SK-N-SH treated with all-trans-retinoic acid at 6 μM for 48 hours (cell line): ENCODE data around the gene OSR1.

Source experiments
- ATAC-seq: fragments of 200-7000 bp; cut with Tn5 transposase; 3 replicates; pipeline ENCODE4 v1.9.1; 2020; ENCODE audit warnings: mild to moderate bottlenecking, moderate library complexity
- ARNTL ChIP-seq: fragments of 450-650 bp; formaldehyde crosslinking; IDR thresholded peaks from 2 replicates; pipeline ENCODE4 v1.5.0; 2020; ENCODE audit warnings: low read depth, mild to moderate bottlenecking, moderate library complexity, borderline replicate concordance
- CSDC2 ChIP-seq: fragments of 250-450 bp; sonication (Bioruptor Pico); IDR thresholded peaks from 2 replicates; pipeline ENCODE4 v1.5.0; 2020; ENCODE audit warnings: mild to moderate bottlenecking, moderate library complexity
- ESRRG ChIP-seq: fragments of 250-450 bp; sonication (Bioruptor Pico); IDR thresholded peaks from 2 replicates; pipeline ENCODE4 v1.6.1; 2021; ENCODE audit warnings: mild to moderate bottlenecking
- ISL1 ChIP-seq: fragments of 250-450 bp; sonication (Bioruptor Pico); IDR thresholded peaks from 2 replicates; pipeline ENCODE4 v2.1.2; 2022; ENCODE audit warnings: mild to moderate bottlenecking, moderate library complexity
- OSR1 ChIP-seq: fragments of 250-450 bp; sonication (Bioruptor Pico); IDR thresholded peaks from 2 replicates; pipeline ENCODE4 v1.8.0; 2022; ENCODE audit warnings: moderate library complexity, mild to moderate bottlenecking, inconsistent platforms
- PPARA ChIP-seq: fragments of 250-450 bp; sonication (Bioruptor Pico); IDR thresholded peaks from 2 replicates; pipeline ENCODE4 v1.5.0; 2020; ENCODE audit warnings: mild to moderate bottlenecking, borderline replicate concordance
- RARB ChIP-seq: fragments of 250-450 bp; sonication (Bioruptor Pico); IDR thresholded peaks from 2 replicates; pipeline ENCODE4 v1.8.0; 2021; ENCODE audit warnings: mild to moderate bottlenecking, moderate library complexity
- SNAI2 ChIP-seq: fragments of 250-450 bp; sonication (Bioruptor Pico); IDR thresholded peaks from 2 replicates; pipeline ENCODE4 v1.5.0; 2020; ENCODE audit warnings: mild to moderate bottlenecking, moderate library complexity
- TOX ChIP-seq: fragments of 250-450 bp; sonication (Bioruptor Pico); IDR thresholded peaks from 2 replicates; pipeline ENCODE4 v1.8.0; 2021; ENCODE audit warnings: mild to moderate bottlenecking, moderate library complexity, borderline replicate concordance
- ZC3H10 ChIP-seq: fragments of 250-450 bp; sonication (Bioruptor Pico); IDR thresholded peaks from 2 replicates; pipeline ENCODE4 v1.5.1; 2021; ENCODE audit warnings: mild to moderate bottlenecking, moderate library complexity
- ZFP3 ChIP-seq: fragments of 250-450 bp; sonication (Bioruptor Pico); IDR thresholded peaks from 2 replicates; pipeline ENCODE4 v1.5.0; 2020; ENCODE audit warnings: mild to moderate bottlenecking, moderate library complexity
- ZFP30 ChIP-seq: fragments of 450-650 bp; formaldehyde crosslinking; IDR thresholded peaks from 2 replicates; pipeline ENCODE4 v1.5.0; 2022; ENCODE audit warnings: mild to moderate bottlenecking, moderate library complexity
- ZNF70 ChIP-seq: fragments of 450-650 bp; formaldehyde crosslinking; IDR thresholded peaks from 2 replicates; pipeline ENCODE4 v1.5.0; 2020; ENCODE audit warnings: mild to moderate bottlenecking, moderate library complexity
- ZNF8 ChIP-seq: fragments of 450-650 bp; formaldehyde crosslinking; IDR thresholded peaks from 2 replicates; pipeline ENCODE4 v1.5.0; 2020; ENCODE audit warnings: mild to moderate bottlenecking, moderate library complexity
- TF ChIP-seq, protein P1 (sequence below): fragments of 250-450 bp; sonication (Bioruptor Pico); IDR thresholded peaks from 2 replicates; pipeline ENCODE4 v1.8.0; 2020; ENCODE audit warnings: mild to moderate bottlenecking, moderate library complexity, borderline replicate concordance
- TF ChIP-seq, protein P2 (sequence below): fragments of 250-450 bp; sonication (Bioruptor Pico); IDR thresholded peaks from 2 replicates; pipeline ENCODE4 v1.5.0; 2020; ENCODE audit warnings: mild to moderate bottlenecking, moderate library complexity
- TF ChIP-seq, protein P3 (sequence below): fragments of 250-450 bp; sonication (Bioruptor Pico); IDR thresholded peaks from 2 replicates; pipeline ENCODE4 v1.5.1; 2020; ENCODE audit warnings: low read depth, mild to moderate bottlenecking, moderate library complexity
- TF ChIP-seq, protein P4 (sequence below): fragments of 250-450 bp; sonication (Bioruptor Pico); IDR thresholded peaks from 2 replicates; pipeline ENCODE4 v1.5.1; 2021; ENCODE audit warnings: mild to moderate bottlenecking, moderate library complexity

The OSR1 gene

DNA sequence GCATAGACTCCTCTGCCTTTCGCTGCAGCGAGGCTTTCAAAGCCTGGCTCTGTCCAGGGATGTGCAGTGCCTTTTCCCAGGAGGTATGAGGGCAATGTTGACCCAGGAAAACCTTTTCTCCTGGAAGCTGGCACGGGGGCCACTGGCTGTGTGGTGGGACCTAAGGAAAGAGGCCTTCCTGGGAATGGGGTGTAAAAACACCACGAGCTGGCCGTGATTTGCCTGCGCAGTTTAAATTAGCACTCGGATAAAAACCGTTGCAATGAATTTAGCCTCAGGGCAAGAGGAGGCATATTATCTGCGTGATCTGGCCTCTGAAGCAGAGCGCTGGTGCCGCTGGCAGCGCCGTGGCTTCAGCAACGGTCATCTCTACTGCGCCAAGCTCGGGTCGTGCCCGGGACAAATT, 3.0 kb downstream of the OSR1 start:
- TF ChIP-seq, protein P1, sequence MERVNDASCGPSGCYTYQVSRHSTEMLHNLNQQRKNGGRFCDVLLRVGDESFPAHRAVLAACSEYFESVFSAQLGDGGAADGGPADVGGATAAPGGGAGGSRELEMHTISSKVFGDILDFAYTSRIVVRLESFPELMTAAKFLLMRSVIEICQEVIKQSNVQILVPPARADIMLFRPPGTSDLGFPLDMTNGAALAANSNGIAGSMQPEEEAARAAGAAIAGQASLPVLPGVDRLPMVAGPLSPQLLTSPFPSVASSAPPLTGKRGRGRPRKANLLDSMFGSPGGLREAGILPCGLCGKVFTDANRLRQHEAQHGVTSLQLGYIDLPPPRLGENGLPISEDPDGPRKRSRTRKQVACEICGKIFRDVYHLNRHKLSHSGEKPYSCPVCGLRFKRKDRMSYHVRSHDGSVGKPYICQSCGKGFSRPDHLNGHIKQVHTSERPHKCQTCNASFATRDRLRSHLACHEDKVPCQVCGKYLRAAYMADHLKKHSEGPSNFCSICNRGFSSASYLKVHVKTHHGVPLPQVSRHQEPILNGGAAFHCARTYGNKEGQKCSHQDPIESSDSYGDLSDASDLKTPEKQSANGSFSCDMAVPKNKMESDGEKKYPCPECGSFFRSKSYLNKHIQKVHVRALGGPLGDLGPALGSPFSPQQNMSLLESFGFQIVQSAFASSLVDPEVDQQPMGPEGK (CRISPR knock-in tag), result no peak
- TF ChIP-seq TOX (CRISPR knock-in tag), result no peak
- TF ChIP-seq PPARA (CRISPR knock-in tag), result no peak
- TF ChIP-seq, protein P2, sequence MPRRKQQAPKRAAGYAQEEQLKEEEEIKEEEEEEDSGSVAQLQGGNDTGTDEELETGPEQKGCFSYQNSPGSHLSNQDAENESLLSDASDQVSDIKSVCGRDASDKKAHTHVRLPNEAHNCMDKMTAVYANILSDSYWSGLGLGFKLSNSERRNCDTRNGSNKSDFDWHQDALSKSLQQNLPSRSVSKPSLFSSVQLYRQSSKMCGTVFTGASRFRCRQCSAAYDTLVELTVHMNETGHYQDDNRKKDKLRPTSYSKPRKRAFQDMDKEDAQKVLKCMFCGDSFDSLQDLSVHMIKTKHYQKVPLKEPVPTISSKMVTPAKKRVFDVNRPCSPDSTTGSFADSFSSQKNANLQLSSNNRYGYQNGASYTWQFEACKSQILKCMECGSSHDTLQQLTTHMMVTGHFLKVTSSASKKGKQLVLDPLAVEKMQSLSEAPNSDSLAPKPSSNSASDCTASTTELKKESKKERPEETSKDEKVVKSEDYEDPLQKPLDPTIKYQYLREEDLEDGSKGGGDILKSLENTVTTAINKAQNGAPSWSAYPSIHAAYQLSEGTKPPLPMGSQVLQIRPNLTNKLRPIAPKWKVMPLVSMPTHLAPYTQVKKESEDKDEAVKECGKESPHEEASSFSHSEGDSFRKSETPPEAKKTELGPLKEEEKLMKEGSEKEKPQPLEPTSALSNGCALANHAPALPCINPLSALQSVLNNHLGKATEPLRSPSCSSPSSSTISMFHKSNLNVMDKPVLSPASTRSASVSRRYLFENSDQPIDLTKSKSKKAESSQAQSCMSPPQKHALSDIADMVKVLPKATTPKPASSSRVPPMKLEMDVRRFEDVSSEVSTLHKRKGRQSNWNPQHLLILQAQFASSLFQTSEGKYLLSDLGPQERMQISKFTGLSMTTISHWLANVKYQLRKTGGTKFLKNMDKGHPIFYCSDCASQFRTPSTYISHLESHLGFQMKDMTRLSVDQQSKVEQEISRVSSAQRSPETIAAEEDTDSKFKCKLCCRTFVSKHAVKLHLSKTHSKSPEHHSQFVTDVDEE (CRISPR knock-in tag), result no peak
- TF ChIP-seq, protein P3, sequence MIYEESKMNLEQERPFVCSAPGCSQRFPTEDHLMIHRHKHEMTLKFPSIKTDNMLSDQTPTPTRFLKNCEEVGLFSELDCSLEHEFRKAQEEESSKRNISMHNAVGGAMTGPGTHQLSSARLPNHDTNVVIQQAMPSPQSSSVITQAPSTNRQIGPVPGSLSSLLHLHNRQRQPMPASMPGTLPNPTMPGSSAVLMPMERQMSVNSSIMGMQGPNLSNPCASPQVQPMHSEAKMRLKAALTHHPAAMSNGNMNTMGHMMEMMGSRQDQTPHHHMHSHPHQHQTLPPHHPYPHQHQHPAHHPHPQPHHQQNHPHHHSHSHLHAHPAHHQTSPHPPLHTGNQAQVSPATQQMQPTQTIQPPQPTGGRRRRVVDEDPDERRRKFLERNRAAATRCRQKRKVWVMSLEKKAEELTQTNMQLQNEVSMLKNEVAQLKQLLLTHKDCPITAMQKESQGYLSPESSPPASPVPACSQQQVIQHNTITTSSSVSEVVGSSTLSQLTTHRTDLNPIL, result no peak
- no peak for TF ChIP-seq ISL1 (CRISPR knock-in tag)
- ATAC-seq, result no peak

DNA sequence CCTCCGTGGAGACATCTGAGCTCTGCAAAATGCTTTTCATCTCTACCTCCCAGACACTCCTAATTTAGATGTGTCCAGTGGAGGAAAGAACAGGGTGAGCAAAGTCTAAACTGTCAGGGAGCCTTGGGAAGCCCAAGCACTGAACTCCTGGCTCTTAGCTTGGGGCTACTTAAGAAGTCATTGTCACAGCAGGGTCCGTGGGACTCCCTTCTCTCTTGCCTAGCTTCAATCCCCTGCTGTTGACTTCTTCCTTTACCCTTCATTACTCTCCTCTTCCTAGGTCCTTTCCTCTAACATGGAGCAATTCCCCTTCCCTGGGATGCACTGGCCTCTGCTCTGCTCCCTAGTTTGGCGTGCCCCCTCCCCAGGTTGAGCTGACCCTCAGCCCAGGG, 3.4 kb downstream of the OSR1 start:
- TF ChIP-seq ZNF8 (CRISPR knock-in tag) (no peak), CSDC2 (CRISPR knock-in tag) (no peak), ISL1 (CRISPR knock-in tag) (no peak)
- TF ChIP-seq, protein P4, sequence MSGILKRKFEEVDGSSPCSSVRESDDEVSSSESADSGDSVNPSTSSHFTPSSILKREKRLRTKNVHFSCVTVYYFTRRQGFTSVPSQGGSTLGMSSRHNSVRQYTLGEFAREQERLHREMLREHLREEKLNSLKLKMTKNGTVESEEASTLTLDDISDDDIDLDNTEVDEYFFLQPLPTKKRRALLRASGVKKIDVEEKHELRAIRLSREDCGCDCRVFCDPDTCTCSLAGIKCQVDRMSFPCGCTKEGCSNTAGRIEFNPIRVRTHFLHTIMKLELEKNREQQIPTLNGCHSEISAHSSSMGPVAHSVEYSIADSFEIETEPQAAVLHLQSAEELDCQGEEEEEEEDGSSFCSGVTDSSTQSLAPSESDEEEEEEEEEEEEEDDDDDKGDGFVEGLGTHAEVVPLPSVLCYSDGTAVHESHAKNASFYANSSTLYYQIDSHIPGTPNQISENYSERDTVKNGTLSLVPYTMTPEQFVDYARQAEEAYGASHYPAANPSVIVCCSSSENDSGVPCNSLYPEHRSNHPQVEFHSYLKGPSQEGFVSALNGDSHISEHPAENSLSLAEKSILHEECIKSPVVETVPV (CRISPR knock-in tag), result no peak
- TF ChIP-seq, all 23 proteins: peak for 0
- ATAC-seq, result no peak

DNA sequence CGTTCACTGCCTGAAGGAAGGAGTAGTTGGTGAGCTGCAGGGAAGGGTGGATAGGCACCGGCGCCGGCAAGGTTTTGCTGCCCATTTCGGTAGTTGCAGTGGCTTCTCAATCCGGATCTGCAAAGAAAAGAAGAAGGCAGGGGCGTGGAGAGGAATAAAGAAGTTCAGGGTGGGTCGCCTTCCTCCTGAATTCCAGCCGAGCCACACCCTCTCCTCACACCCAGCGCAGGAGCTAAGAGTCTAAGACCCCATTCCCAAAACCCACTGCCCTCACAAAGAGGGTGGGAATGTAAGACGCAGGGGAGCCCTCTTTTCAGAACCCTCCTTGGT, 4.7 kb downstream of the OSR1 start:
- no peak for ATAC-seq
- TF ChIP-seq TOX (CRISPR knock-in tag), result no peak
- TF ChIP-seq ZNF8 (CRISPR knock-in tag), result no peak
- no peak for TF ChIP-seq OSR1 (CRISPR knock-in tag)
- no peak for TF ChIP-seq ZFP30 (CRISPR knock-in tag)
- TF ChIP-seq, protein P4 (CRISPR knock-in tag), result no peak
- TF ChIP-seq ISL1 (CRISPR knock-in tag), result no peak

DNA sequence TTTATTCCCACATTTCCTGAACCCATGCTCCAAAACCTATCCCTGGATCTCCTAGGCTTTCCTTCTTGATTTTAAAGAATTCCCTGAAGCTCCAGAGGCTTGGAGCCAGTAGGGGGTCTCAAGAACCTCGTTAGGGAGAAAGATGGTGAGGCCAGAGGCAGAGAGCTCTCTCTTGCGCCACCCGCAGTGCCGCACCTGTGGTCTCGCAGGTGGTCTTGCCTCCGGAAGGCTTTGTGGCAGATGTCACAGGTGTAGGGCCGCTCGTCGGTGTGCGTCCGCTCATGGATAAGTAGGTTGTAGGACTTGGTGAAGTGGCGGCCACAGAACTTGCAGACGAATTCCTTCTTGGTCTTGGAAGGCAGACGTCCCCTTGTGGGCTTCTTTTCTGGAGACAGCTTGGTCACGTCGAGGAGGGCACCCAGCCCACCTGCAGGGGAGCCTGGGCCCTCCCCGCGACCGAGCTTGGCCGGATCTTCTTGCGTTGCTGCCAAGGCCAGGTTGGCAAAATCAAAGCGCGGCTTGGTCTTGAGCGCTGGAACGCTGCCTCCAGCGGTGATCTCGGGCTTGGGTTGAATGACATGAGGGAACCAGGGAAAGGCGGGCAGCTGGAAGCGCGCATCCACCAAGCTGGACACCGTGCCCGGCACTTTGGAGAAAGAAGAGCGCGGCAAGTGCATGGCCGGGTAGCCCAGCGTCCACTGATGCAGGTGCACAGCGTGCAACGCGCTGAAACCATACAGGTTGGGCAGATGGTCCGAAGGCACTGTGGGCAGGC, 5.3 kb downstream of the OSR1 start:
- ATAC-seq, result no peak
- TF ChIP-seq ZFP3 (CRISPR knock-in tag), result no peak
- no peak for TF ChIP-seq ZNF8 (CRISPR knock-in tag)
- no peak for TF ChIP-seq ZC3H10 (CRISPR knock-in tag)
- TF ChIP-seq, protein P4 (CRISPR knock-in tag), result no peak
- TF ChIP-seq ARNTL (CRISPR knock-in tag), result no peak
- no peak for TF ChIP-seq ESRRG (CRISPR knock-in tag)
- no peak for TF ChIP-seq ISL1 (CRISPR knock-in tag)
- no peak for TF ChIP-seq OSR1 (CRISPR knock-in tag)
- TF ChIP-seq CSDC2 (CRISPR knock-in tag), result no peak
- no peak for TF ChIP-seq SNAI2 (CRISPR knock-in tag)
- TF ChIP-seq, protein P3, result no peak
- no peak for TF ChIP-seq RARB (CRISPR knock-in tag)
- no peak for TF ChIP-seq ZFP30 (CRISPR knock-in tag)
- no peak for TF ChIP-seq ZNF70
- TF ChIP-seq, all 23 proteins: peak for 0
